Cardiac ventricle fibroblast (primary cell): ENCODE measurements around the gene RAD51B. TPM values are rescaled to one million over a fixed set of nuclear protein-coding genes. Genes with fewer than 3 reads are reported as not detected.

Experiments
- total RNA-seq: library from RNA; depleted of rRNA; stranded (reverse); fragments of >200 nt; gene quantifications from 2 replicates; pipeline ENCODE4 v1.2.3, GENCODE V29; 2015

The RAD51B gene
- 4.0 and 5.8 TPM in 2 replicates for total RNA-seq

DNA sequence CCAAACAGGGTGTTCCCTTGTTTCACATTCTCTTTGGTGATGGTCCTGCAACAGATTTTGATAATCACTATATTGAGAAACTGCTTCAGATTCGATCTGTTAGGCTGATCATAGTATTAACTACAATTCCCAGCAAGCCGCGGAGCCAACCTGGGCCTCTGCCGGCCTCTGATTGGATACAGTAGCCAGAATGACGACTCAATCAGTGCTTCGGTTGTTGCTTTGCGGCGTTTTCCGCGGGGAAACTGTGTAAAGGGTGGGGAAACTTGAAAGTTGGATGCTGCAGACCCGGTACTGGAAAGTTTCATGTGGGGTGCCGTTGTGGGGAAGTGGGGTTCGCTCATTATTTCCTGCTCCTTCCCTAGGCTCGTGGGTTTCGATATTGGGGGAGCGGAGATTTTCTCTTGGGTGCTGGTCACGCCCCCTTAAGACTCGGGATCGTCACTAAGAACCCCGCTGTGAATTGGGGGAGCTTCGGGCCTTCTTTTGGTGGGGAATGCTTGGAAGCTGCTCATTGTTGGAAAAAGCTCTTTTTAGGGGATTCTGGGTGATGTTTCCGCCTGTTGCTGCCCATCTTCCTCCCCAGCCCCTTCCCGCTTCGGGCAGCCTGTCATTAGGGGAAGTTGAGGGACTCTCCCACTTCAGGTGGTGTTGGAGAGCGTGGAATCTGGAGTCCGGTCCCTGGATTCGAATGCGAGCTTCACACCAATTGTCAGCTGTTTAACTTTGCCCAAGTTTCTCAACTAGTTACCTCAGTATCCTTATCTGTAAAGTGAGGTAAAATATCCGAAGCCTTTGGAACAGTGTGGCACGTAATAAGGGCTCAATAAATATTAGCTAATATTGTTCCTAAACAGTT lies at the start of gene RAD51B:
TSS of gene RAD51B (plus strand) at position 217 of the 859 bp plus-strand sequence.

DNA sequence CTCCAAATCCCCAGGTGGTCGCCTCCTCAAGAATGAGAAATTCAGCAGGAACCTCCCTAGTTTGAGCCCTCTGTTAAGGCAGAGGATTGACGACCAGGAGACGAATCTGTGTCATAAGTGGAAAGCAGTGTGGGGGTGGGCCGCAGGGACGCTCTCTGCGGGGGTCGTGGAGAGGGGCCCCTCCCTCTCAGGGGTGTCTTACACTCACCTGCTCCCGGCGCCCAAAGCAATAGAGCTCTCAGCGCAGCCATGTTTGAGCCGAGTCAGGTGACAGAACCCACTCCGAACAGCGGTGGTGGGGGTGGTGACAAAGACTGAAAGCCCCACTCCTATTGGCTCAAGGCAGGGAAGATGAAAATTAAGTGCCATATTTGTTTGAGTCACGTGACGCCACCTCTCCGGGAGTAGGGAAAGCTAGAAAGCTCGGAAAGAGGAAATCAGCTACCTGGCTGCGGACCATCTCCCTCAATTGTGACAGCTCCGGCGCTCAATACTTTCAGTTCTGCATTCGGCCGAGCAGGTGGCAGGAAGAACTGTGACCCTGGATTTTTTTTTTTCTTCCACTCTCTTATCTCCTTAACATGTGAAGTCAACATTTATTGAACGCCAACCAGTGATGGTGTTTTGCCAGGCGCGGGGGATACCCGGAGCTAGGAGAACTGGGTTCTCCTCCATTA lies 3.1 kb upstream of the RAD51B start, which contains the start of gene ZFYVE26:
TSS of gene ZFYVE26 (minus strand) at position 265 of the 677 bp plus-strand sequence. CDS start 627 bp downstream, outside the sequence.

Other genes with a start within 250 kb of the RAD51B start
- 12.1 and 20.3 TPM in 2 replicates for gene PIGH, start 219.5 kb upstream of the RAD51B start, total RNA-seq
- gene ARG2, start 199.9 kb upstream of the RAD51B start, total RNA-seq: 2.0 and 5.9 TPM in 2 replicates
- 41.9 and 49.1 TPM in 2 replicates for gene VTI1B, start 145.1 kb upstream of the RAD51B start, total RNA-seq
- gene RDH11, start 124.0 kb upstream of the RAD51B start, total RNA-seq: 43.4 and 45.5 TPM in 2 replicates
- not detected in 2 replicates for gene RDH12, start 117.9 kb upstream of the RAD51B start, total RNA-seq
- gene ZFYVE26, start 3.2 kb upstream of the RAD51B start, total RNA-seq: 10.7 and 16.2 TPM in 2 replicates